Testis (tissue), 3 donors: ENCODE measurements around the gene TMC1. TPM values are rescaled to one million over a fixed set of nuclear protein-coding genes. Genes with fewer than 3 reads are reported as not detected.

Experiments used
- DNase-seq: peaks from one replicate; pipeline ENCODE4 v3.0.0-alpha.2; 2019
- H3K27ac ChIP-seq, 2 donors: fragments of 200-600 bp; sonication (generic); one replicate each; pipeline ENCODE4 v1.5.1; 2019
- H3K27me3 ChIP-seq: fragments of 200-600 bp; sonication (generic); one replicate; pipeline ENCODE4 v1.5.1; 2019
- H3K36me3 ChIP-seq: fragments of 200-600 bp; sonication (generic); one replicate; pipeline ENCODE4 v1.5.1; 2017; ENCODE audit warnings: low read depth; ENCODE audit errors: missing control alignments
- H3K4me1 ChIP-seq: fragments of 200-600 bp; sonication (generic); one replicate; pipeline ENCODE4 v1.5.1; 2019
- H3K4me3 ChIP-seq, 2 donors: fragments of 200-600 bp; sonication (generic); one replicate each; pipeline ENCODE4 v1.5.1; 2017 to 2019
- H3K9me3 ChIP-seq: fragments of 200-600 bp; sonication (generic); one replicate; pipeline ENCODE4 v1.5.1; 2017
- POLR2A ChIP-seq: fragments of 450-650 bp; IDR thresholded peaks from one replicate; pipeline ENCODE4 v1.6.1; 2017; ENCODE audit warnings: antibody characterized with exemption, mild to moderate bottlenecking, moderate library complexity
- WGBS, 2 donors: methylation state at CpG; one replicate each; pipeline ENCODE4 v1.1.5; 2018; 5-methylcytosine and 5-hydroxymethylcytosine counted together
- intact Hi-C: fragments of 100-400 bp; cut with DNase I; formaldehyde crosslinking; loops from one replicate; pipeline ENCODE4 v1.15.1; 2023; ENCODE audit warnings: low total_unique reads
- polyA plus RNA-seq: library from polyadenylated mRNA; stranded (reverse); fragments of 350-450 nt; fragmentation: Illumina TruSeq; extraction: RNeasy Lipid Tissue Mini Kit (QIAGEN cat#74804); gene quantifications from one replicate; pipeline ENCODE4 v1.2.3, GENCODE V29; 2014; ENCODE audit warnings: low read depth, low replicate concordance; ENCODE audit not compliant: insufficient read depth
- total RNA-seq, 2 donors: library from RNA; depleted of rRNA; stranded (reverse); fragments of >200 nt; gene quantifications; one replicate each; pipeline ENCODE4 v1.2.3, GENCODE V29; 2016
- TF ChIP-seq, protein P1 (sequence below), 3 experiments: fragments of 450-650 bp in 2 of 3; fragments of 200-600 bp in 1 of 3; sonication (generic) in 1 of 3; IDR thresholded peaks; one replicate each; pipeline ENCODE4 v1.5.1; 2016 to 2019; ENCODE audit warnings: antibody characterized with exemption in 3 of 3, mild to moderate bottlenecking in 2 of 3, moderate library complexity in 1 of 3

Gene TMC1
- total and polyA plus RNA-seq, 3 donors from 2014 or later = 2.0 to 5.4 (median 3.0) TPM

DNA sequence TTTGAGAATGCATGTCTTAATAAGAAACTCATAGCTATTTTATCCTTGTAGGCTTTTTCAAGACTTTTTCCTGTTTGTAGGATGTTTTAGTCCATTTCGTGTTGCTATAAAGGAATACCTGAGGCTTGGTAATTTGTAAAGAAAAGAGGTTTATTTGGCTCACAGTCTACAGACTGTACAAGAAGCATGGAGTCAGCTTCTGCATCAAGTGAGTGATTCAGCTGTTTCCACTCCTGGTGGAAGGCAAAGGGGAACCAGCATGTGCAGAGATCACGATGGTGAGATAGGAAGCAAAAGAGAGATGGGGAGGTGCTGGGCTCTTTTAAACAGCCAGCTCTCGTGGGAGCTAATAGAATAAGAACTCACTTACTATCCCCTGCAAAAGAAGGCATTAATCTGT is 254.2 kb downstream of the TMC1 start:
- Histone ChIP-seq H3K9me3 (no peaks in the 10 kb centered on the region), H3K4me3 (no peak overlapping the region), H3K27me3 (no peaks in the 10 kb centered on the region), H3K4me1 (no peaks in the 10 kb centered on the region), H3K36me3 (no peaks in the 10 kb centered on the region), H3K27ac (no peak overlapping the region)
- DNase-seq = no peak
- TF ChIP-seq, protein P1, sequence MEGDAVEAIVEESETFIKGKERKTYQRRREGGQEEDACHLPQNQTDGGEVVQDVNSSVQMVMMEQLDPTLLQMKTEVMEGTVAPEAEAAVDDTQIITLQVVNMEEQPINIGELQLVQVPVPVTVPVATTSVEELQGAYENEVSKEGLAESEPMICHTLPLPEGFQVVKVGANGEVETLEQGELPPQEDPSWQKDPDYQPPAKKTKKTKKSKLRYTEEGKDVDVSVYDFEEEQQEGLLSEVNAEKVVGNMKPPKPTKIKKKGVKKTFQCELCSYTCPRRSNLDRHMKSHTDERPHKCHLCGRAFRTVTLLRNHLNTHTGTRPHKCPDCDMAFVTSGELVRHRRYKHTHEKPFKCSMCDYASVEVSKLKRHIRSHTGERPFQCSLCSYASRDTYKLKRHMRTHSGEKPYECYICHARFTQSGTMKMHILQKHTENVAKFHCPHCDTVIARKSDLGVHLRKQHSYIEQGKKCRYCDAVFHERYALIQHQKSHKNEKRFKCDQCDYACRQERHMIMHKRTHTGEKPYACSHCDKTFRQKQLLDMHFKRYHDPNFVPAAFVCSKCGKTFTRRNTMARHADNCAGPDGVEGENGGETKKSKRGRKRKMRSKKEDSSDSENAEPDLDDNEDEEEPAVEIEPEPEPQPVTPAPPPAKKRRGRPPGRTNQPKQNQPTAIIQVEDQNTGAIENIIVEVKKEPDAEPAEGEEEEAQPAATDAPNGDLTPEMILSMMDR (IDR thresholded peaks at IDR 0.05) = no peak
- TF ChIP-seq POLR2A = no peak
- intact Hi-C loops = no loop called here
- WGBS, 2 donors = 87 to 89% methylated on average over 3 of the region's 3 CpGs

DNA sequence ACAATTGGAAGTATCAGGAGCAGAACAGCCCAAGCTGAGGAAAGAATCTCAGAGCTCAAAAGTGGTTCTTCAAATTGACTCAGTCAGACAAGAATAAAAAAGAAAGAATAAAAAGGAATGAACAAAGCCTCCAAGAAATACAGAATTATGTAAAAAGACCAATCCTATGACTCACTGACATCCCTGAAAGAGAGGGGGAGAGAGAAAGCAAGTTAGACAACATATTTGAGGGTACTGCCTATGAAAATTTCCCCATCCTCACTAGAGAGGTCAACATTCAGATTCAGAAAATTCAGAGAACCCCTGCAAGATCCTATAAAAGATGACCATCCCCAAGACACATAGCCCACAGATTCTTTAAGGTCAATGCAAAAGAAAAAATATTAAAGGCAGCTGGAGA is 258.2 kb downstream of the TMC1 start:
- Histone ChIP-seq H3K27me3 (no peaks in the 10 kb centered on the region), H3K9me3 (no peaks in the 10 kb centered on the region), H3K27ac (no peak overlapping the region), H3K4me3 (no peak overlapping the region), H3K4me1 (no peaks in the 10 kb centered on the region), H3K36me3 (no peaks in the 10 kb centered on the region)
- intact Hi-C loops = no loop called here
- no peak for DNase-seq
- no peak for TF ChIP-seq POLR2A
- TF ChIP-seq, protein P1 (IDR thresholded peaks at IDR 0.05) = no peak

DNA sequence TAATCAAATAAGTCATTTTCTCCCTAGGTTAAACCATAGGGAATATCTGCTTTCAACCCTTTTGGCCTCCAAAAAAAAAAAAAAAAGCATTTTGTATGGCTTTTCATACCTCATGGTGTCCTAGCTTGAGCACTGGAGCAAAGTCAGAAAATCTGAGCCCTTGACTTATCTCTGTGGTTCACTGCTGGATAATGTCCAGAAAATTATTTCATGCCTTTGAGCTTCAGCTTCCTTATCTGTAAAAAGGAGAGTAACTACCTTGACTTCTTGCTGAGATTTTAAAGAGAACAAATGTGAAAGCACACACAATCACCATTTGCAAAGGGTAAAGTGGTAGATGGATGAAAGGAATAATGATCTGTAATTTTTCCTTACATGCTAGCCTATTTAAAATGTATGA is 265.5 kb downstream of the TMC1 start:
- Histone ChIP-seq H3K36me3 (no peaks in the 10 kb centered on the region), H3K4me3 (no peak overlapping the region), H3K27me3 (no peaks in the 10 kb centered on the region), H3K9me3 (no peaks in the 10 kb centered on the region), H3K27ac (no peak overlapping the region), H3K4me1 (no peaks in the 10 kb centered on the region)
- no peak for TF ChIP-seq POLR2A
- TF ChIP-seq, protein P1 (IDR thresholded peaks at IDR 0.05) = no peak
- intact Hi-C loops = no loop called here
- no peak for DNase-seq

DNA sequence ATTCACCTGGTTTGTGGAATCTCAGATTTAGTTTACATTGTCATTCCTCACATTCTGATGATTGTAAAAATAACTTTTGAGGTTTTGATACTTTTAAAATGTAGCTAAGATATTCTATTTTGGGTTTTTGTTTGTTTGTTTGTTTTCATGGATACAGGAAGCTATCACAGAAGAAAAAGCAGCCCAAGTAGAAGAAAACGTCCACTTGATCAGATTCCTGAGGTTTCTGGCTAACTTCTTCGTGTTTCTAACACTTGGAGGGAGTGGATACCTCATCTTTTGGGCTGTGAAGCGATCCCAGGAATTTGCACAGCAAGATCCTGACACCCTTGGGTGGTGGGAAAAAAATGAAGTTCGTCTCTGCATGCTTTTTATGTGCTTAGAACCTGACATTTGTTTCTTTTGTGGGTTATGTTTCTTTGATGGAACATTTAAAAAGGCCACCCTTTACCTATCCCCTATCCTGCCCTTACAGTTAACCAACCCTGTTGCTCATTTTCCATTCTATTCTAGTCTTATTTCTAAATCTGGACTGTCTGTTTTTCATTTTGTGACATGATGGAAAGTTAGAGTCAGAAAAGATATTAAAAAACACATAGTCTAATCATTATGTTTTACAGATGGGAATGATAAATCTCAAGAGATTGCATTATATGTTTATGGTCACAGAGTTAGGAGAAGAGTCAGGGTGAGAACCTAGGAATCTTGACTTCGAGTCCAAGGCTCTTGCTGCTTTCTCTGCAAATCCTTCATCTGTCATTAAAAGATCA is 267.7 kb downstream of the TMC1 start:
- H3K4me1 ChIP-seq = no peaks in the 10 kb centered on the region
- TF ChIP-seq POLR2A = no peak
- TF ChIP-seq, protein P1 (IDR thresholded peaks at IDR 0.05) = no peak
- H3K4me3 ChIP-seq = no peak overlapping the region
- no peaks in the 10 kb centered on the region for H3K27me3 ChIP-seq
- H3K27ac ChIP-seq = no peak overlapping the region
- WGBS, 2 donors = 52 to 56% methylated on average over 5 of the region's 5 CpGs
- DNase-seq = no peak
- intact Hi-C loops = no loop called here
- H3K9me3 ChIP-seq = no peaks in the 10 kb centered on the region
- no peaks in the 10 kb centered on the region for H3K36me3 ChIP-seq

DNA sequence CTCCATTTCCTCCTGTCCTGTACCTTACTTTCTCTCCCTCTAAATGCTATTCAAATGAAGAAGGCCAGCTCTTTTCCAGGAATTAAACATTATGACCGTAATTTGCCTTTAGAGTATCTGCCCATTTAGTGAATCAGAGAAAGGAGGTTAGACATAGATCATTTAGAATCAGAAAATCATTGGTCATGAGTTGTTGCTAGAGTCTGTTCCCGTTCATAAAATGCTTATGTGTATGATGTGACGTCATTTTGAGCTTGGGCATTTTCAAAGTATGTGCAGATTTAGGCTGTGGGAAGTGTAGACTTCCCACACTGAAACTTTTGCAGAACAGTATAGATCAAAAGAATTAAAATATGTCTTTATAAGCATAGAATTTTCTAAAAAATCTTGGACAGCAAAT is 268.5 kb downstream of the TMC1 start:
- Histone ChIP-seq H3K27ac (no peak overlapping the region), H3K4me3 (no peak overlapping the region), H3K4me1 (no peaks in the 10 kb centered on the region), H3K27me3 (no peaks in the 10 kb centered on the region), H3K36me3 (no peaks in the 10 kb centered on the region), H3K9me3 (no peaks in the 10 kb centered on the region)
- no peak for DNase-seq
- TF ChIP-seq, protein P1 (IDR thresholded peaks at IDR 0.05) = no peak
- no peak for TF ChIP-seq POLR2A
- intact Hi-C loops = no loop called here
- 93 to 95% methylated on average over 3 of the region's 3 CpGs for WGBS, 2 donors
